ENCODE measurements around the gene LCMT1. TPM values are rescaled to one million over a fixed set of nuclear protein-coding genes. Genes with fewer than 3 reads are reported as not detected.

Gene LCMT1
- total and polyA plus RNA-seq, 2 of the 4 experiments (the other 2 are of a cell fraction): 33.1 to 60.4 TPM

- Histone ChIP-seq H2BK15ac (ENCODE audit: low read depth, low read length) (no peak overlapping the region), H3K27me3 (ENCODE audit: control insufficient read depth, insufficient read depth, low read length) (no peaks in the 10 kb centered on the region), H4K8ac (ENCODE audit: low read depth in 2 of 2, low read length in 2 of 2) (no peak overlapping the region), H3K27ac (ENCODE audit: insufficient read depth, low read length) (no peak overlapping the region), H3K14ac (replicated peaks; ENCODE audit: low read depth, low read length) (no peak overlapping the region), H3K9me1 (ENCODE audit: insufficient read depth, low read length) (no peaks in the 10 kb centered on the region), H4K91ac (ENCODE audit: insufficient read depth, low read depth, low read length) (no peak overlapping the region), H4K5ac (ENCODE audit: low read depth, low read length) (no peak overlapping the region), H2AK9ac (replicated peaks; ENCODE audit: low read depth, low read length, poor library complexity) (no peak overlapping the region), H3K23ac (ENCODE audit: low read depth, low read length) (no peak overlapping the region), H2BK5ac (ENCODE audit: low read depth, low read length, poor library complexity, severe bottlenecking) (no peak overlapping the region), H3K4me3 (ENCODE audit: insufficient read depth, low read depth, low read length) (no peak overlapping the region), H2BK20ac (ENCODE audit: low read depth, low read length) (no peak overlapping the region), H3K9me3 (ENCODE audit: control insufficient read depth, insufficient read depth, low read length) (peaks cover 2% of the 10 kb centered on the region; the same call in 1 of the 2 replicates), H3K56ac (ENCODE audit: extremely low read depth, insufficient read depth, low read length) (no peak overlapping the region), H4K20me1 (ENCODE audit: insufficient read depth, low read length) (no peaks in the 10 kb centered on the region), H3K9ac (ENCODE audit: low read depth, low read length) (no peak overlapping the region), H3K36me3 (ENCODE audit: control insufficient read depth, insufficient read depth, low read length) (no peaks in the 10 kb centered on the region), H3K4me2 (ENCODE audit: low read depth, low read length) (no peak overlapping the region), H3K4me1 (ENCODE audit: control insufficient read depth, insufficient read depth, low read length) (peaks cover 3% of the 10 kb centered on the region), H2AK5ac (ENCODE audit: low read depth, low read length) (no peak overlapping the region), H3K79me1 (ENCODE audit: low read depth in 1 of 2, low read length in 2 of 2) (no peaks in the 10 kb centered on the region), H2BK120ac (ENCODE audit: low read depth, low read length) (no peak overlapping the region), H3K18ac (ENCODE audit: low read depth, low read length) (no peak overlapping the region), H3K4ac (ENCODE audit: low read depth, low read length) (no peak overlapping the region), H2AFZ (replicated peaks; ENCODE audit: low read length, poor library complexity) (peak overlapping the region; percentile 5)
- 70% methylated on average over 2 of the region's 6 CpGs; no CpG with 5 or more reads in 1 of the 2 experiments for WGBS, 2 experiments (ENCODE audit: extremely low coverage in 2 of 2, insufficient read length in 1 of 2)
- intact Hi-C loops (cut with micrococcal nuclease) (no loop called here), in situ Hi-C loops (cut with MboI; ENCODE audit: low sequenced_read_pairs) (no loop called here), dilution Hi-C loops (cut with HindIII; ENCODE audit: low sequenced_read_pairs, unreplicated experiment) (no loop called here)
- no peak for ATAC-seq (ENCODE audit: low read depth)
- no peak for DNase-seq
- TF ChIP-seq MAFK (IDR thresholded peaks at IDR 0.05; ENCODE audit: low read depth, low read length) (no peak), SMC3 (IDR thresholded peaks at IDR 0.05; ENCODE audit: low read depth, low read length) (no peak), BHLHE40 (IDR thresholded peaks at IDR 0.05; ENCODE audit: low read depth, low read length) (no peak), MXI1 (IDR thresholded peaks at IDR 0.05; ENCODE audit: borderline replicate concordance, low read depth, low read length) (no peak), ELK1 (IDR thresholded peaks at IDR 0.05; ENCODE audit: borderline replicate concordance, low read depth, low read length) (no peak), MAZ (IDR thresholded peaks at IDR 0.05; ENCODE audit: borderline replicate concordance, low read depth, low read length) (no peak), RAD21 (IDR thresholded peaks at IDR 0.05; ENCODE audit: low read length) (no peak), RFX5 (IDR thresholded peaks at IDR 0.05; ENCODE audit: low read depth, low read length) (no peak), FOS (IDR thresholded peaks at IDR 0.05; ENCODE audit: low read depth, low read length) (no peak), CEBPB (IDR thresholded peaks at IDR 0.05; ENCODE audit: low read depth, low read length) (no peak), USF2 (IDR thresholded peaks at IDR 0.05; ENCODE audit: low read depth, low read length) (no peak), NFE2L2 (IDR thresholded peaks at IDR 0.05; ENCODE audit: low read depth, low read length) (no peak), CHD1 (IDR thresholded peaks at IDR 0.05; ENCODE audit: low read depth, low read length) (no peak), CTCF (conservative IDR thresholded peaks at IDR 0.05; ENCODE audit: low read depth, low read length) (no peak), RCOR1 (IDR thresholded peaks at IDR 0.05; ENCODE audit: insufficient replicate concordance, low read length) (no peak), POLR2A (IDR thresholded peaks at IDR 0.05; ENCODE audit: low read depth, low read length) (no peak)
- POLR2A ChIA-PET (ENCODE audit: unreplicated experiment): no interaction called here
- CTCF ChIA-PET: interaction anchor here (0.6 kb wide), 1 partner anchor 78 kb away, joined by 3 read pairs; no protein-coding TSS in a partner anchor
- BruUV-seq (replicated peaks): no TSS peak
Observed at GRCh38 chr16:25083065-25083464, 28.5 kb upstream of the LCMT1 start.

Measured in IMR-90 (cell line).